NT2/D1 (cell line): ENCODE results near the gene BTBD10.

Experiments
- YY1 ChIP-seq: IDR thresholded peaks from 2 replicates; pipeline ENCODE4 v1.6.1; 2011; ENCODE audit not compliant: insufficient read length, insufficient read depth
- ZNF274 ChIP-seq: IDR thresholded peaks from 2 replicates; pipeline ENCODE4 v1.6.1; 2011; ENCODE audit warnings: mild to moderate bottlenecking, low read depth, low read length

DNA sequence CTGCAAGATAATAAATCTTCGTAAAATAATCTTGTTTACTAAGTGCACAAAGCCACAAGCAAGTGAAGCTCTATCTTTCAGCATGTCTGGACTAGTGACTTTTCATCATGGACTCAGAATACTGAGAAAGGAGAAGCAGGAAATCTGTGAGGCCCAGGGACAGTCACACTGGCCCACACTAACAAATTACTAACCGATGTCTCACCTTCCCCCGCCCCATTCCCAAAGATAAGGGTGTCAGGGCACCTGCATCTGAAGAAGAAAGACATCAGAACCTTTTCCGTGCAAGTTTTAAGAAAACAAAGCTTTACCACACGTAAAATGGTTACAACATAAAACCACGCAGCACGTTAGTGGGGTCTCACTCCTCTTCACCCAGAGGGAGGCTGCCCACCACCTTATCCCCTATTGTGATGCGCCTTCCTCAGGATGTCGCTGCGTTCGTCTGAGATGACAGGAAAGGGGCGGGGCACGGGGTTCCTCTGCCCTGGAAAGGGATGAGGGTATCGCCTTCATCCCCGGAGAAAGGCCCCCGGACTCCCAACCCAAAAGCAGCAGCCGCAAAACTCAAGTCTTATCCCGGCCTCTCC lies 616 bp downstream of the BTBD10 start:
- no peak for TF ChIP-seq YY1
- no peak for TF ChIP-seq ZNF274
